ENCODE measurements around the gene PHRF1.

Gene PHRF1

GRCh38 chr11:659532-660085, 83.3 kb downstream of the PHRF1 start:
- no peak for DNase-seq

GRCh38 chr11:660281-660680, 84.0 kb downstream of the PHRF1 start:
- DNase-seq: no peak

- no peak for DNase-seq
Measured at GRCh38 chr11:660681-661444, 84.6 kb downstream of the PHRF1 start.
